HCT116 (cell line): ENCODE data around the gene TMEM237.

Experiments used
- CTCF ChIP-seq, 3 experiments: fragments of 200-600 bp in 1 of 3; sonication (generic) in 1 of 3; IDR thresholded peaks in 2 of 3; conservative IDR thresholded peaks in 1 of 3; 2 replicates each; pipeline ENCODE4 v1.5.1; 2012 to 2017; ENCODE audit warnings: low read depth in 2 of 3, low read length in 2 of 3, antibody characterized with exemption in 1 of 3, borderline replicate concordance in 1 of 3, control low read depth in 1 of 3, mild to moderate bottlenecking in 1 of 3, mixed read lengths in 1 of 3, mixed run types in 1 of 3, moderate library complexity in 1 of 3; ENCODE audit not compliant: insufficient read depth in 1 of 3
- POLR2AphosphoS5 ChIP-seq: IDR thresholded peaks from 2 replicates; pipeline ENCODE4 v1.6.1; 2011; ENCODE audit warnings: mild to moderate bottlenecking, low read depth, low read length, moderate library complexity
- SIN3A ChIP-seq: IDR thresholded peaks from 2 replicates; pipeline ENCODE4 v1.6.1; 2012; ENCODE audit warnings: low read depth
- SP1 ChIP-seq: IDR thresholded peaks from 2 replicates; pipeline ENCODE4 v1.6.1; 2012; ENCODE audit warnings: low read depth
- TF ChIP-seq, protein P1 (sequence below): IDR thresholded peaks from 2 replicates; pipeline ENCODE4 v1.6.1; 2012
- TF ChIP-seq, protein P2 (sequence below): IDR thresholded peaks from 2 replicates; pipeline ENCODE4 v1.6.1; 2012; ENCODE audit warnings: low read depth

- TF ChIP-seq CTCF (IDR thresholded peaks at IDR 0.05 in 2 of 3, conservative IDR thresholded peaks at IDR 0.05 in 1 of 3; ENCODE audit: borderline replicate concordance in 1 of 3, insufficient read depth in 1 of 3, low read depth in 2 of 3, low read length in 2 of 3) (no peak), POLR2AphosphoS5 (no peak), SP1 (no peak), SIN3A (no peak)
- TF ChIP-seq, protein P1, sequence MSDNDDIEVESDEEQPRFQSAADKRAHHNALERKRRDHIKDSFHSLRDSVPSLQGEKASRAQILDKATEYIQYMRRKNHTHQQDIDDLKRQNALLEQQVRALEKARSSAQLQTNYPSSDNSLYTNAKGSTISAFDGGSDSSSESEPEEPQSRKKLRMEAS, result no peak
- TF ChIP-seq, protein P2, sequence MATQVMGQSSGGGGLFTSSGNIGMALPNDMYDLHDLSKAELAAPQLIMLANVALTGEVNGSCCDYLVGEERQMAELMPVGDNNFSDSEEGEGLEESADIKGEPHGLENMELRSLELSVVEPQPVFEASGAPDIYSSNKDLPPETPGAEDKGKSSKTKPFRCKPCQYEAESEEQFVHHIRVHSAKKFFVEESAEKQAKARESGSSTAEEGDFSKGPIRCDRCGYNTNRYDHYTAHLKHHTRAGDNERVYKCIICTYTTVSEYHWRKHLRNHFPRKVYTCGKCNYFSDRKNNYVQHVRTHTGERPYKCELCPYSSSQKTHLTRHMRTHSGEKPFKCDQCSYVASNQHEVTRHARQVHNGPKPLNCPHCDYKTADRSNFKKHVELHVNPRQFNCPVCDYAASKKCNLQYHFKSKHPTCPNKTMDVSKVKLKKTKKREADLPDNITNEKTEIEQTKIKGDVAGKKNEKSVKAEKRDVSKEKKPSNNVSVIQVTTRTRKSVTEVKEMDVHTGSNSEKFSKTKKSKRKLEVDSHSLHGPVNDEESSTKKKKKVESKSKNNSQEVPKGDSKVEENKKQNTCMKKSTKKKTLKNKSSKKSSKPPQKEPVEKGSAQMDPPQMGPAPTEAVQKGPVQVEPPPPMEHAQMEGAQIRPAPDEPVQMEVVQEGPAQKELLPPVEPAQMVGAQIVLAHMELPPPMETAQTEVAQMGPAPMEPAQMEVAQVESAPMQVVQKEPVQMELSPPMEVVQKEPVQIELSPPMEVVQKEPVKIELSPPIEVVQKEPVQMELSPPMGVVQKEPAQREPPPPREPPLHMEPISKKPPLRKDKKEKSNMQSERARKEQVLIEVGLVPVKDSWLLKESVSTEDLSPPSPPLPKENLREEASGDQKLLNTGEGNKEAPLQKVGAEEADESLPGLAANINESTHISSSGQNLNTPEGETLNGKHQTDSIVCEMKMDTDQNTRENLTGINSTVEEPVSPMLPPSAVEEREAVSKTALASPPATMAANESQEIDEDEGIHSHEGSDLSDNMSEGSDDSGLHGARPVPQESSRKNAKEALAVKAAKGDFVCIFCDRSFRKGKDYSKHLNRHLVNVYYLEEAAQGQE, result no peak
Measured at GRCh38 chr2:201653221-201653620, 9.9 kb upstream of the TMEM237 start.
